Measurements from ENCODE around the gene ARHGAP15.

ARHGAP15 gene

DNA sequence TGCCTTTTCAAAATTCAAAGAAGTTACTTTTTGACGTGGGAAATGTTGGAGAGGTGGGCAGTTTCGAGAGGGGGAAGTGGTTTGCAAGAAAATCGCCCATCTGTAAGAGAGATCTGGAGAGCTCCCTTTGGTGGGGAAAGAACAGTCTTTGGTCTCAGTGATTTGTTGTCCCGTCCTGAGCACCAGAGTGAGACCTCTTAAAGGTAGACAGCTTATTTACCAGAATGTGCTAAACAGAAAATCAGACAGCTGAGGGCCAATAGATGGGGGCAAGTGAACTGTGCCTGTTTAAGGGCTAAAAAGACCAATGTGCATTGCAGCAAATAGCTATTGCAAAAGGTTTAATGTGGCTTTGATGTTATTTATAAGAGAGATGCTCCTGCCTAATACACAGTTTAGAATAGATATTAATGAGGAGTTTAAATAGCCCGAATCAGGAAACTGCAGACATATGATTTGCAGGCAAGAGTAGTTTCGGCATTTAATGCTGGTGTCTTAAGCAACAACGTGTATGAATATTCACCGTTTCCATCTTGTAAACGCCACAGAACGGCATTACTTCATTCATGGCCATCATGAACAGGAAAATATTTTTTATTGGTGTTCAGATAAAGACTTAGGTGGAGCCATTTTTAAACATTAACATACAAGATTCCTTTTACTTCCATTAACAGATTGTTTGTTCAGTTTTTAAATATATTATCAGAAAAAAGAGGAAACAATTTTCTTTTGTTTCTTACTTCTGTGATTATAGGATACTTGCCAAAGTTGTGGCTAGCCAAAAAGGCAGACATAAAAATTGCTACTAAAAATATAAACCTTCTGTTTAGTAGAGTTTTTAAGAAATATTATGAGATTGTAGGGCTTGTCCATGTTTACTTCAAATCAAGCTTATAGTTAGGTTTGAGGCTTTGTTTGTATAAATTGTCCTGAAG, 29.6 kb downstream of the ARHGAP15 start:
- no peak for DNase-seq (ENCODE audit: low spot score)
- H3K27ac ChIP-seq: no peak overlapping the region
- H3K4me3 ChIP-seq: no peak overlapping the region
- TF ChIP-seq, protein P1, sequence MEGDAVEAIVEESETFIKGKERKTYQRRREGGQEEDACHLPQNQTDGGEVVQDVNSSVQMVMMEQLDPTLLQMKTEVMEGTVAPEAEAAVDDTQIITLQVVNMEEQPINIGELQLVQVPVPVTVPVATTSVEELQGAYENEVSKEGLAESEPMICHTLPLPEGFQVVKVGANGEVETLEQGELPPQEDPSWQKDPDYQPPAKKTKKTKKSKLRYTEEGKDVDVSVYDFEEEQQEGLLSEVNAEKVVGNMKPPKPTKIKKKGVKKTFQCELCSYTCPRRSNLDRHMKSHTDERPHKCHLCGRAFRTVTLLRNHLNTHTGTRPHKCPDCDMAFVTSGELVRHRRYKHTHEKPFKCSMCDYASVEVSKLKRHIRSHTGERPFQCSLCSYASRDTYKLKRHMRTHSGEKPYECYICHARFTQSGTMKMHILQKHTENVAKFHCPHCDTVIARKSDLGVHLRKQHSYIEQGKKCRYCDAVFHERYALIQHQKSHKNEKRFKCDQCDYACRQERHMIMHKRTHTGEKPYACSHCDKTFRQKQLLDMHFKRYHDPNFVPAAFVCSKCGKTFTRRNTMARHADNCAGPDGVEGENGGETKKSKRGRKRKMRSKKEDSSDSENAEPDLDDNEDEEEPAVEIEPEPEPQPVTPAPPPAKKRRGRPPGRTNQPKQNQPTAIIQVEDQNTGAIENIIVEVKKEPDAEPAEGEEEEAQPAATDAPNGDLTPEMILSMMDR (IDR thresholded peaks at IDR 0.05): no peak

DNA sequence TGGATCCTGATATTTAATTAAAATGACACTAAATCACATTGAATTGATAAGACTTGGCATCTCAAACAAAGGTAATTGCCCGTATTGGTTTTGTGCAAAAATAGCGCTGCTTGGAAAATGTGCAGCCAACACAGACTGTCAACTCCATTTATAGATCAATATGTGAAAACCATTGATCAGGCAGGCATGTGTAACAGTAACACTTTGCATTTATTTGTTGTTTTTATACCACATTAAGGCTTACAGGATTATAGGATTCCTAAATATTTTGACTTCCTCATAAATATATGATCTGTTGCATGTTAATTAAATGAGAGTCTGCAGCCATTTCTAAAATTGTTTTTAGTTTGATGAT, 30.2 kb downstream of the ARHGAP15 start:
- DNase-seq (ENCODE audit: low spot score): no peak
- H3K27ac ChIP-seq: no peak overlapping the region
- no peak overlapping the region for H3K4me3 ChIP-seq
- TF ChIP-seq, protein P1 (IDR thresholded peaks at IDR 0.05): no peak

DNA sequence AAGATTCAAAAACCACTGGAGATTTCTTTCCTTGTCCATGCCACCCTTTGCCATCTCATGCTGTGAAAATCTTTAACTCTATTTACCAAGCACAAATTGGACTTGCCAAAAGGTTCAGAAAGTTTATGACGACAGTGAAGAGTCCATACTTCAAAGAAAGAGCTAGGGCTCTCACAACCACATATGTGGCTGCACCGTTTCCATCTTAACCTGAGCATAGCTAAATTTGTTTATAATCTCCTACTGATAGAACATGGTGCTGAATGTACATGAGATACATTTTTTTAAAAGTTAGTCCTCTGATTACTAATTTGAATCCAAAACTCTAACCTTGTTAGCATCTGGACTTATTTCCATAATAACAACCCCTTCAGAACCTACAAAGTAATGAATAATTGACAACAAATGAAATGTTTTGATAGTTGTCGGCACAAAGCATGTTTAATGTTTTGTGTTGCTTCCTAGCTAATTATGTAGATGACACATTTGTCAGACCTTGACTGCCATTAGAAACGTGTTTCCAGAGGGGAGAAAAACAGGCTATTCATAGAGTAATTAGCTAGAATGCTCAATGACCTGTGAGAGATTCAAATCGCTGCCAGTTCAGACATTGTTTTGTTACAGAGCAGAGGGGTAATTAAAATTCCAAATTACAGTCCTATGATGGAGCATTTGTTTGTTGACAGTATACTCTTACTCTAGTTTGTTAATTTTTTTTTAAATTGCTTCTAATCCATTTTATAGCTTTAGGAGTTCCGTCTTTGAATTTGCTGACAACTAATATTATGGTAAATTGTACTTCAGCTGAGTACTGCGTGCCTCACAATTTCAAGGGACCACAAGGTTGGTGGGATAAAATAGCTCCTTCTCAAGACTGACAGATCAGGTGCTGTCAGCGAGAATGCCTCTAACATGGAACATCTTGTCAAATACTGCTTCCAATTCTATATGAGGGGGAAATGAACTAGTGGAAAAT, 31.8 kb downstream of the ARHGAP15 start:
- DNase-seq (ENCODE audit: low spot score): no peak
- no peak overlapping the region for H3K4me3 ChIP-seq
- TF ChIP-seq, protein P1 (IDR thresholded peaks at IDR 0.05): no peak
- no peak overlapping the region for H3K27ac ChIP-seq

DNA sequence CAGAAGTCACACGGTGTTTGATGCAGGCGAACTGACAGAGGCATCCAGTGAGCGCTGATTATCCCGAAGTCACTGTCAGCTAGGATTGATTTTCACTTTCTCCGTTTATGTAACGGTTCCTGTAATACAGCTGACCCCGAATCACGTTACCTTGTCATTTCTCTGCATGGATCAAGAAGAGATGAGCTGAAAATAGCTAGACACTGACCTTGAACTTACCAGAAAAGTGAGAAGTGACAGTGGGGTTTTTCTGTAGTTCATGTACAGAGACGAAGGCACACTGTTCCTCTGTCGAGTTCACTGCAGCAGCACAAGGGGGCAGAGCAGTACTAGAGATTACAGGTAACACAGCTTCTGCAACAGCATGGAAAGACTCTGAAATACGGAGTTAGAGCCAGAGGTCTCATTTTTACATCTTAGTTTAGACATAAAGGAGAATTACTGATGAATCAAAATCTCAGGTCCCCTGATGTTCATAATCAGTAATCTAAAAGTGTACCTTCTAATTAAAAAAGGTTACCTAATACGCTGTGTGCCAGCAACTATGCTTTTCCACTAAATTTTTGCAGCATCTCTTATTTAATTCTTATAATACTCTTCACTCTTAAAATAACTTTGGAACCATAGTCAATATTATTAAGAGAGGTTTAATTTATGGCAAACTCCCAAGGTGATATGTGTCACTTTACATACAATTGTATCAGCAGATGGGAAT, 33.1 kb downstream of the ARHGAP15 start:
- Histone ChIP-seq H3K4me3 (no peak overlapping the region), H3K27ac (no peak overlapping the region)
- no peak for DNase-seq (ENCODE audit: low spot score)
- TF ChIP-seq, protein P1 (IDR thresholded peaks at IDR 0.05): peak; percentile 35

DNA sequence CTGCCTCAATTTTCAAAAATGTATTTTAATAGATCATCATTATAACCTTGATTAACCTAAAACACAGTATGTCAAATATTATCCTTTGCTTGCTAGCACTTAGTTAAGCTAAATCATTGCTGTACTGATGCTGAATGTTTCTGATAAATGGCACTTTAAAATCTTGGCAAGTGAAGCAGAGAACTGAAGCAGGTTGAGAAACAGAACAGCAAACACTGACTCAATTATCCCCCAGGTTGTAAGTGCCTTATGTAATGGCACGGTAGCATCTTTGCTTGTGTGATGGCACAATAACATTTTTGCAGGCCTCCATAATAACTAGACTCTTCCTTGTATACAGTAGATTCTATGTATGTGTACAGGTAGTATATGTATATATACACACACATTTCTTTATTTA, 33.8 kb downstream of the ARHGAP15 start:
- H3K27ac ChIP-seq: no peak overlapping the region
- TF ChIP-seq, protein P1 (IDR thresholded peaks at IDR 0.05): no peak
- DNase-seq (ENCODE audit: low spot score): no peak
- no peak overlapping the region for H3K4me3 ChIP-seq

DNA sequence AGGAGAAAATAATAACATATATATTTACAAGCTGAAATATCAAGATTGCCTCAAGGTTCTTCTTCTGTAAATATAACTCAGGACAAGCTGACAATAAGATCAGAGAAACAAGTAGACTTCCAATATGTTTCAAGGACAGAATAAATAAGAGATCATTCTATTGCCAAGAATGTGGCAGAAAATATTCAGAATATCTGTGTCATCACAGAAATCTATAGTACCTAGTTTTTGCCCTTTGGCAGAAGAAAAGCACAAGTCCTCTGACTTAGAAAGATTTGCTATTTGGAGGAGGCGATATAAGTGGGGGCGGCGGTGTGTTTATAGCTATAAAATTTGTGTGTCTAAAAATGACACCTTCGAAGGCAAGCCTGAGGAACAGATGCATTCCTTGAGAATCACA, 34.3 kb downstream of the ARHGAP15 start:
- TF ChIP-seq, protein P1 (IDR thresholded peaks at IDR 0.05): no peak
- no peak for DNase-seq (ENCODE audit: low spot score)
- no peak overlapping the region for H3K4me3 ChIP-seq
- no peak overlapping the region for H3K27ac ChIP-seq

Measured in coronary artery (tissue), 2 donors.